HepG2 (cell line): ENCODE results near the gene TBKBP1. TPM values are rescaled to one million over a fixed set of nuclear protein-coding genes. Genes with fewer than 3 reads are reported as not detected.

Source experiments
- ELF1 ChIP-seq: sonication (generic); formaldehyde crosslinking; IDR thresholded peaks from 2 replicates; pipeline ENCODE4 v1.4.0; 2020; ENCODE audit warnings: missing genetic modification reagents
- EZH2 ChIP-seq: conservative IDR thresholded peaks from 2 replicates; pipeline ENCODE4 v1.6.1; 2012; ENCODE audit warnings: mild to moderate bottlenecking, low read depth, low read length, moderate library complexity
- FOXP1 ChIP-seq, 2 experiments: fragments of 450-650 bp in 1 of 2; IDR thresholded peaks; 2 replicates each; pipeline ENCODE4 v1.6.1; 2017 to 2018; ENCODE audit warnings: antibody characterized with exemption in 1 of 2
- HCFC1 ChIP-seq: fragments of 150-350 bp; IDR thresholded peaks from 2 replicates; pipeline ENCODE4 v1.6.1; 2014; ENCODE audit warnings: low read depth, low read length
- HMGA1 ChIP-seq: sonication (generic); formaldehyde crosslinking; conservative IDR thresholded peaks from 2 replicates; pipeline ENCODE4 v1.4.0; 2020; ENCODE audit warnings: missing genetic modification reagents
- HOXA3 ChIP-seq: sonication (generic); formaldehyde crosslinking; IDR thresholded peaks from 2 replicates; pipeline ENCODE4 v1.5.0; 2020; ENCODE audit warnings: missing genetic modification reagents
- KLF16 ChIP-seq, 2 experiments: sonication (generic) in 1 of 2; formaldehyde crosslinking in 1 of 2; IDR thresholded peaks; 2 replicates each; pipeline versions ENCODE4 v1.6.1 to v1.8.0; 2016 to 2023; ENCODE audit warnings: missing genetic modification reagents in 2 of 2, missing compliant biosample characterization in 1 of 2
- MED8 ChIP-seq: sonication (generic); formaldehyde crosslinking; IDR thresholded peaks from 2 replicates; pipeline ENCODE4 v1.8.1; 2023; ENCODE audit warnings: mild to moderate bottlenecking, missing genetic modification reagents; ENCODE audit not compliant: insufficient replicate concordance
- NFKB2 ChIP-seq: sonication (generic); formaldehyde crosslinking; IDR thresholded peaks from 2 replicates; pipeline ENCODE4 v1.4.0; 2020; ENCODE audit warnings: missing genetic modification reagents, borderline replicate concordance
- PLRG1 ChIP-seq: fragments of 450-650 bp; conservative IDR thresholded peaks from 2 replicates; pipeline ENCODE4 v1.6.1; 2016
- SP140L ChIP-seq: sonication (generic); formaldehyde crosslinking; IDR thresholded peaks from 2 replicates; pipeline ENCODE4 v1.4.0; 2020; ENCODE audit warnings: missing genetic modification reagents, borderline replicate concordance
- TCF7L2 ChIP-seq: IDR thresholded peaks from 2 replicates; pipeline ENCODE4 v1.6.1; 2011; ENCODE audit warnings: mild to moderate bottlenecking, low read depth, low read length, moderate library complexity
- TEAD2 ChIP-seq: sonication (generic); formaldehyde crosslinking; IDR thresholded peaks from 2 replicates; pipeline ENCODE4 v1.9.0; 2021; ENCODE audit warnings: missing genetic modification reagents
- WIZ ChIP-seq: sonication (generic); formaldehyde crosslinking; IDR thresholded peaks from 2 replicates; pipeline ENCODE4 v1.5.1; 2020; ENCODE audit warnings: mild to moderate bottlenecking, missing genetic modification reagents
- ZNF136 ChIP-seq: sonication (generic); formaldehyde crosslinking; IDR thresholded peaks from 2 replicates; pipeline ENCODE4 v1.8.1; 2022; ENCODE audit warnings: low read depth, mild to moderate bottlenecking, moderate library complexity, missing genetic modification reagents
- ZNF160 ChIP-seq: sonication (generic); formaldehyde crosslinking; IDR thresholded peaks from 2 replicates; pipeline ENCODE4 v1.8.0; 2022; ENCODE audit warnings: mild to moderate bottlenecking, inconsistent platforms, missing genetic modification reagents
- ZNF225 ChIP-seq: sonication (generic); formaldehyde crosslinking; IDR thresholded peaks from 2 replicates; pipeline ENCODE4 v1.4.0; 2020; ENCODE audit warnings: mild to moderate bottlenecking, missing genetic modification reagents
- ZNF333 ChIP-seq: sonication (generic); formaldehyde crosslinking; IDR thresholded peaks from 2 replicates; pipeline ENCODE4 v1.4.0; 2020; ENCODE audit warnings: mild to moderate bottlenecking, missing genetic modification reagents, borderline replicate concordance
- ZNF552 ChIP-seq: sonication (generic); formaldehyde crosslinking; IDR thresholded peaks from 2 replicates; pipeline ENCODE4 v1.9.0; 2022; ENCODE audit warnings: missing genetic modification reagents, mild to moderate bottlenecking, borderline replicate concordance
- ZNF773 ChIP-seq: sonication (generic); formaldehyde crosslinking; IDR thresholded peaks from 2 replicates; pipeline ENCODE4 v1.4.0; 2020; ENCODE audit warnings: missing genetic modification reagents, borderline replicate concordance
- polyA plus RNA-seq, 8 experiments: library from polyadenylated mRNA; depleted of rRNA in 3 of 8; stranded (reverse) in 7 of 8; unstranded in 1 of 8; fragments of >200 nt; fragmentation: Illumina TruSeq in 4 of 8; extraction: Trizol in 4 of 8; gene quantifications; 2 replicates each; pipeline versions ENCODE4 v1.2.1 to v1.2.3, GENCODE V29; 2011 to 2016; ENCODE audit warnings: low read depth in 4 of 8, missing spikeins in 1 of 8, mixed read lengths in 1 of 8; ENCODE audit not compliant: insufficient read depth in 1 of 8
- total RNA-seq, 5 experiments: library from RNA; depleted of rRNA; stranded (reverse); fragments of >200 nt; fragmentation: Illumina TruSeq; extraction: Trizol; gene quantifications; 2 replicates each; pipeline ENCODE4 v1.2.3, GENCODE V29; 2016; ENCODE audit warnings: low read depth in 1 of 5
- TF ChIP-seq, protein P1 (sequence below): sonication (generic); formaldehyde crosslinking; IDR thresholded peaks from 2 replicates; pipeline ENCODE4 v1.5.1; 2020; ENCODE audit warnings: missing genetic modification reagents, mild to moderate bottlenecking, borderline replicate concordance
- TF ChIP-seq, protein P2 (sequence below): sonication (generic); formaldehyde crosslinking; IDR thresholded peaks from 2 replicates; pipeline ENCODE4 v1.4.0; 2020; ENCODE audit warnings: missing genetic modification reagents
- TF ChIP-seq, protein P3 (sequence below): IDR thresholded peaks from 2 replicates; pipeline ENCODE4 v1.6.1; 2016; ENCODE audit warnings: mild to moderate bottlenecking
- TF ChIP-seq, protein P4 (sequence below): sonication (generic); formaldehyde crosslinking; IDR thresholded peaks from 2 replicates; pipeline ENCODE4 v1.4.0; 2020; ENCODE audit warnings: mild to moderate bottlenecking, missing genetic modification reagents

The TBKBP1 gene
- total and polyA plus RNA-seq, 2 of the 13 experiments (the other 11 are each of a cell fraction or from before 2014, with no cell fraction given): 2.6 to 7.0 TPM

DNA sequence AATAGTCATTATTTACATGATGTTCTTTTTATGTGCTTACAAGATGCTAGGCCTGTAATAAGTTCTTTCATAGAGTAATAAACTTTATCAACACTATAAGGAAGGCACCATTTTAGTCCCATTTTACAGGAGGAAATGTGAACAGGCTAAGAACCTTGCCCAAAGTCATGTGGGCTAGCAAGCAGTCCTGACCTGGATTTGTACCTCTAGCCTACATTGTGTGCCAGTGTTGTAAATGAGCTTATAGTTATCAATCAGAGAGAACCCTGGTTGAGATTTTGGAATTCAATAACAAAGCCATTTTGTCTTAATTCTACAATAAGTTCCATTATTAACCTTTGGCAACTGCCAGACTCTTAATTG, 6.7 kb upstream of the TBKBP1 start (continued):
- TF ChIP-seq, protein P1, sequence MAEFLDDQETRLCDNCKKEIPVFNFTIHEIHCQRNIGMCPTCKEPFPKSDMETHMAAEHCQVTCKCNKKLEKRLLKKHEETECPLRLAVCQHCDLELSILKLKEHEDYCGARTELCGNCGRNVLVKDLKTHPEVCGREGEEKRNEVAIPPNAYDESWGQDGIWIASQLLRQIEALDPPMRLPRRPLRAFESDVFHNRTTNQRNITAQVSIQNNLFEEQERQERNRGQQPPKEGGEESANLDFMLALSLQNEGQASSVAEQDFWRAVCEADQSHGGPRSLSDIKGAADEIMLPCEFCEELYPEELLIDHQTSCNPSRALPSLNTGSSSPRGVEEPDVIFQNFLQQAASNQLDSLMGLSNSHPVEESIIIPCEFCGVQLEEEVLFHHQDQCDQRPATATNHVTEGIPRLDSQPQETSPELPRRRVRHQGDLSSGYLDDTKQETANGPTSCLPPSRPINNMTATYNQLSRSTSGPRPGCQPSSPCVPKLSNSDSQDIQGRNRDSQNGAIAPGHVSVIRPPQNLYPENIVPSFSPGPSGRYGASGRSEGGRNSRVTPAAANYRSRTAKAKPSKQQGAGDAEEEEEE (CRISPR knock-in tag): no peak
- TF ChIP-seq ZNF333 (CRISPR knock-in tag) (no peak), ELF1 (no peak), MED8 (CRISPR knock-in tag) (no peak), PLRG1 (no peak), FOXP1 (IDR thresholded peaks at IDR 0.05) (no peak), FOXP1 (CRISPR knock-in tag; IDR thresholded peaks at IDR 0.05) (no peak), HMGA1 (CRISPR knock-in tag) (no peak), KLF16 (CRISPR knock-in tag; IDR thresholded peaks at IDR 0.05) (0 out of 4 replicates have a peak, but pooled peaks of 1 of the 2 experiments have one; percentile 1), HCFC1 (no peak), NFKB2 (CRISPR knock-in tag) (no peak), SP140L (CRISPR knock-in tag) (no peak), TCF7L2 (no peak), ZNF160 (CRISPR knock-in tag) (no peak), ZNF552 (CRISPR knock-in tag) (0 out of 2 replicates have a peak, but pooled peaks have one; percentile 38), HOXA3 (CRISPR knock-in tag) (no peak), EZH2 (no peak), WIZ (CRISPR knock-in tag) (no peak), ZNF136 (CRISPR knock-in tag) (no peak), TEAD2 (CRISPR knock-in tag) (no peak), ZNF225 (CRISPR knock-in tag) (no peak), ZNF773 (CRISPR knock-in tag) (no peak)
- TF ChIP-seq, protein P2, sequence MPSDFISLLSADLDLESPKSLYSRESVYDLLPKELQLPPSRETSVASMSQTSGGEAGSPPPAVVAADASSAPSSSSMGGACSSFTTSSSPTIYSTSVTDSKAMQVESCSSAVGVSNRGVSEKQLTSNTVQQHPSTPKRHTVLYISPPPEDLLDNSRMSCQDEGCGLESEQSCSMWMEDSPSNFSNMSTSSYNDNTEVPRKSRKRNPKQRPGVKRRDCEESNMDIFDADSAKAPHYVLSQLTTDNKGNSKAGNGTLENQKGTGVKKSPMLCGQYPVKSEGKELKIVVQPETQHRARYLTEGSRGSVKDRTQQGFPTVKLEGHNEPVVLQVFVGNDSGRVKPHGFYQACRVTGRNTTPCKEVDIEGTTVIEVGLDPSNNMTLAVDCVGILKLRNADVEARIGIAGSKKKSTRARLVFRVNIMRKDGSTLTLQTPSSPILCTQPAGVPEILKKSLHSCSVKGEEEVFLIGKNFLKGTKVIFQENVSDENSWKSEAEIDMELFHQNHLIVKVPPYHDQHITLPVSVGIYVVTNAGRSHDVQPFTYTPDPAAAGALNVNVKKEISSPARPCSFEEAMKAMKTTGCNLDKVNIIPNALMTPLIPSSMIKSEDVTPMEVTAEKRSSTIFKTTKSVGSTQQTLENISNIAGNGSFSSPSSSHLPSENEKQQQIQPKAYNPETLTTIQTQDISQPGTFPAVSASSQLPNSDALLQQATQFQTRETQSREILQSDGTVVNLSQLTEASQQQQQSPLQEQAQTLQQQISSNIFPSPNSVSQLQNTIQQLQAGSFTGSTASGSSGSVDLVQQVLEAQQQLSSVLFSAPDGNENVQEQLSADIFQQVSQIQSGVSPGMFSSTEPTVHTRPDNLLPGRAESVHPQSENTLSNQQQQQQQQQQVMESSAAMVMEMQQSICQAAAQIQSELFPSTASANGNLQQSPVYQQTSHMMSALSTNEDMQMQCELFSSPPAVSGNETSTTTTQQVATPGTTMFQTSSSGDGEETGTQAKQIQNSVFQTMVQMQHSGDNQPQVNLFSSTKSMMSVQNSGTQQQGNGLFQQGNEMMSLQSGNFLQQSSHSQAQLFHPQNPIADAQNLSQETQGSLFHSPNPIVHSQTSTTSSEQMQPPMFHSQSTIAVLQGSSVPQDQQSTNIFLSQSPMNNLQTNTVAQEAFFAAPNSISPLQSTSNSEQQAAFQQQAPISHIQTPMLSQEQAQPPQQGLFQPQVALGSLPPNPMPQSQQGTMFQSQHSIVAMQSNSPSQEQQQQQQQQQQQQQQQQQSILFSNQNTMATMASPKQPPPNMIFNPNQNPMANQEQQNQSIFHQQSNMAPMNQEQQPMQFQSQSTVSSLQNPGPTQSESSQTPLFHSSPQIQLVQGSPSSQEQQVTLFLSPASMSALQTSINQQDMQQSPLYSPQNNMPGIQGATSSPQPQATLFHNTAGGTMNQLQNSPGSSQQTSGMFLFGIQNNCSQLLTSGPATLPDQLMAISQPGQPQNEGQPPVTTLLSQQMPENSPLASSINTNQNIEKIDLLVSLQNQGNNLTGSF (CRISPR knock-in tag): no peak
- TF ChIP-seq, protein P3, sequence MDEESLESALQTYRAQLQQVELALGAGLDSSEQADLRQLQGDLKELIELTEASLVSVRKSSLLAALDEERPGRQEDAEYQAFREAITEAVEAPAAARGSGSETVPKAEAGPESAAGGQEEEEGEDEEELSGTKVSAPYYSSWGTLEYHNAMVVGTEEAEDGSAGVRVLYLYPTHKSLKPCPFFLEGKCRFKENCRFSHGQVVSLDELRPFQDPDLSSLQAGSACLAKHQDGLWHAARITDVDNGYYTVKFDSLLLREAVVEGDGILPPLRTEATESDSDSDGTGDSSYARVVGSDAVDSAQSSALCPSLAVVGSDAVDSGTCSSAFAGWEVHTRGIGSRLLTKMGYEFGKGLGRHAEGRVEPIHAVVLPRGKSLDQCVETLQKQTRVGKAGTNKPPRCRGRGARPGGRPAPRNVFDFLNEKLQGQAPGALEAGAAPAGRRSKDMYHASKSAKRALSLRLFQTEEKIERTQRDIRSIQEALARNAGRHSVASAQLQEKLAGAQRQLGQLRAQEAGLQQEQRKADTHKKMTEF (CRISPR knock-in tag): 0 out of 2 replicates have a peak, but pooled peaks have one; percentile 16
- TF ChIP-seq, protein P4, sequence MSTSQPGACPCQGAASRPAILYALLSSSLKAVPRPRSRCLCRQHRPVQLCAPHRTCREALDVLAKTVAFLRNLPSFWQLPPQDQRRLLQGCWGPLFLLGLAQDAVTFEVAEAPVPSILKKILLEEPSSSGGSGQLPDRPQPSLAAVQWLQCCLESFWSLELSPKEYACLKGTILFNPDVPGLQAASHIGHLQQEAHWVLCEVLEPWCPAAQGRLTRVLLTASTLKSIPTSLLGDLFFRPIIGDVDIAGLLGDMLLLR: no peak
